ENCODE results near the gene OR8K3.

GRCh38 chr11:56353991-56354390 is 39.0 kb downstream of the OR8K3 start, which contains the start of gene OR8J1:
- TF ChIP-seq POLR2AphosphoS5 (IDR thresholded peaks at IDR 0.05; ENCODE audit: low read depth, low read length), result no peak
- no peak for TF ChIP-seq CTCF (IDR thresholded peaks at IDR 0.05)
